Right atrium auricular region (tissue), 2 donors: Measurements from ENCODE around the gene LYPD5. TPM values are rescaled to one million over a fixed set of nuclear protein-coding genes. Genes with fewer than 3 reads are reported as not detected.

Experiments
- DNase-seq: peaks from one replicate; pipeline ENCODE4 v3.0.0-alpha.2; 2019; ENCODE audit warnings: low spot score
- H3K27ac ChIP-seq, 2 donors: fragments of 200-600 bp; sonication (generic); 1 replicate in 1 of 2; 2 replicates in 1 of 2; pipeline ENCODE4 v1.5.1; 2016 to 2019
- H3K27me3 ChIP-seq, 2 donors: fragments of 200-600 bp; sonication (generic); one replicate each; pipeline versions ENCODE4 v1.5.1 to v1.6.0; 2017 to 2019
- H3K36me3 ChIP-seq: fragments of 200-600 bp; sonication (generic); one replicate; pipeline ENCODE4 v1.5.1; 2016
- H3K4me1 ChIP-seq, 2 donors: fragments of 200-600 bp; sonication (generic); one replicate each; pipeline versions ENCODE4 v1.5.1 to v1.6.0; 2017 to 2019
- H3K4me3 ChIP-seq, 2 donors: fragments of 200-600 bp; sonication (generic); 1 replicate in 1 of 2; 2 replicates in 1 of 2; pipeline ENCODE4 v1.5.1; 2017 to 2019; ENCODE audit warnings: mild to moderate bottlenecking in 1 of 2, moderate library complexity in 1 of 2
- H3K9me3 ChIP-seq, 2 donors: fragments of 200-600 bp; sonication (generic); one replicate each; pipeline ENCODE4 v1.5.1; 2019
- total RNA-seq, 2 donors: library from RNA; depleted of rRNA; stranded (reverse); fragments of >200 nt; gene quantifications; one replicate each; pipeline ENCODE4 v1.1.0, GENCODE V29; 2016
- TF ChIP-seq, protein P1 (sequence below), 2 donors: fragments of 200-600 bp; sonication (generic); IDR thresholded peaks; one replicate each; pipeline ENCODE4 v1.5.1; 2019; ENCODE audit warnings: antibody characterized with exemption in 2 of 2

The LYPD5 gene
- total RNA-seq, 2 donors from 2014 or later = 0.63 to 3.9 TPM

DNA sequence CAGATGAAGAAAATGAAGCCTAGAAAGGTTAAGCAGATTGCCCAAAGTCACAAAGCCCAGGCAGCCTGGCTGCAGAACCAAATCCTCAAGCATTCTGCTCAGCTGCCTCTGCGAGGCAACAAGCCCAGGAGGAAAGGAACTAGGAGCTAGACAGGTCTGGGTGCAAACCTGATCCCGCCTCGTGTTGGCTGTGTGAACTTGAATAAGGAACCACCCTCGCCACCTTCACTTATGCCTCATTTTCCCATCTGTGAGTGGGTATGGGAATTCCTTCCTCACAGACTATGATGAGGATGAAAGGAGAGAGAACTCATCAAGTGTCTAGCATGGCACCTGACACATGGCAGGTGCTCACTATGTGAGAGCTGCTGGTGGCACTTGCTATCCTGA, 54.0 kb downstream of the LYPD5 start:
- DNase-seq = no peak
- H3K36me3 ChIP-seq = peaks cover 73% of the 10 kb centered on the region
- peaks cover 0 to 12% of the 10 kb centered on the region in 2 donors for H3K4me1 ChIP-seq
- H3K27me3 ChIP-seq = no peaks in the 10 kb centered on the region
- H3K27ac ChIP-seq = no peak overlapping the region
- H3K9me3 ChIP-seq = no peaks in the 10 kb centered on the region
- no peak overlapping the region for H3K4me3 ChIP-seq
- TF ChIP-seq, protein P1, sequence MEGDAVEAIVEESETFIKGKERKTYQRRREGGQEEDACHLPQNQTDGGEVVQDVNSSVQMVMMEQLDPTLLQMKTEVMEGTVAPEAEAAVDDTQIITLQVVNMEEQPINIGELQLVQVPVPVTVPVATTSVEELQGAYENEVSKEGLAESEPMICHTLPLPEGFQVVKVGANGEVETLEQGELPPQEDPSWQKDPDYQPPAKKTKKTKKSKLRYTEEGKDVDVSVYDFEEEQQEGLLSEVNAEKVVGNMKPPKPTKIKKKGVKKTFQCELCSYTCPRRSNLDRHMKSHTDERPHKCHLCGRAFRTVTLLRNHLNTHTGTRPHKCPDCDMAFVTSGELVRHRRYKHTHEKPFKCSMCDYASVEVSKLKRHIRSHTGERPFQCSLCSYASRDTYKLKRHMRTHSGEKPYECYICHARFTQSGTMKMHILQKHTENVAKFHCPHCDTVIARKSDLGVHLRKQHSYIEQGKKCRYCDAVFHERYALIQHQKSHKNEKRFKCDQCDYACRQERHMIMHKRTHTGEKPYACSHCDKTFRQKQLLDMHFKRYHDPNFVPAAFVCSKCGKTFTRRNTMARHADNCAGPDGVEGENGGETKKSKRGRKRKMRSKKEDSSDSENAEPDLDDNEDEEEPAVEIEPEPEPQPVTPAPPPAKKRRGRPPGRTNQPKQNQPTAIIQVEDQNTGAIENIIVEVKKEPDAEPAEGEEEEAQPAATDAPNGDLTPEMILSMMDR (IDR thresholded peaks at IDR 0.05) = no peak

DNA sequence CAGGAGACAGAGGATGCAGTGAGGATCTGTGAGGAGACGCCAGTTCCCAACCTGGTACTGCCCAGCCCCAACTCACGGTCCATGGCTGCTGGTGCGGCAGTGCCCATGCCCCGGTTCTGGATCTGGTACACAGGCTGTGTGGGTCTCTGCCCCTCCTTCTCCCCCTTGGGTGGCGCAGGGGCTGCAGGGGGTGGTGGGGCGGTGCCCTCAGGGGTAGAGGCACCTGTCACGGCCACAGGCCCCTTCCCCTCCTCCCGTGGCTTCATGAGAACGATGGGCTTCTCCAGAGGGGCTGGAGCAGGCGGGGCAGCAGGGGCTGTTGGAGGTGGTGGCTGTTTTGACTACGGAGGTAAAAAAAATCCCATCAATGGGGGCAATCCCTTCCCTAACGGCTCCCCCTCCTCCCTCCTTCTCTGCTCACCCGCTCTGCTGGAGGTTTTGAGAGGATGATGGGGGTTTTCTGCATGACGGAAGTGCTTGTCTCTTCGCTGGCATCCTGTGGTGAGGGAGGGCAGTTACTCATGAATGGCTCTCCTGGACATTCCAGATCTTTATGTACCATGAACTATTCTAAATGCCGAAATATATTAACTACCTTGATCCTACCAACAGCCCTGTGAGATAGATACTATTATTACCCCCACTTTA, 54.6 kb downstream of the LYPD5 start:
- TF ChIP-seq, protein P1 (IDR thresholded peaks at IDR 0.05) = no peak
- peaks cover 78% of the 10 kb centered on the region for H3K36me3 ChIP-seq
- no peak for DNase-seq

More for the DNA sequence above, 54.6 kb downstream of the LYPD5 start:
- H3K4me3 ChIP-seq = no peak overlapping the region
- no peak overlapping the region for H3K27ac ChIP-seq
- no peaks in the 10 kb centered on the region for H3K9me3 ChIP-seq
- peaks cover 0 to 8% of the 10 kb centered on the region in 2 donors for H3K4me1 ChIP-seq
- no peaks in the 10 kb centered on the region for H3K27me3 ChIP-seq

Other genes with a start within 250 kb of the LYPD5 start
- gene XRCC1, start 226.9 kb downstream of the LYPD5 start, total RNA-seq = 10 to 100 TPM; 14.3 to 14.9 TPM
- 1 to 10 TPM; 1.6 to 4.5 TPM for gene PINLYP, start 226.6 kb downstream of the LYPD5 start, total RNA-seq
- 10 to 100 TPM; 24.7 to 25.9 TPM for gene IRGQ, start 206.3 kb downstream of the LYPD5 start, total RNA-seq
- 10 to 100 TPM in 1 of 2 donors, 1 to 10 TPM in 1; 8.9 to 16.4 TPM for gene ZNF576, start 205.9 kb downstream of the LYPD5 start, total RNA-seq
- under 1 TPM in 1 of 2 donors, not detected in 1; 0.28 TPM for gene SRRM5, start 190.4 kb downstream of the LYPD5 start, total RNA-seq
- 10 to 100 TPM; 23.4 to 25.7 TPM for gene ZNF428, start 182.8 kb downstream of the LYPD5 start, total RNA-seq
- 1 to 10 TPM; 6.6 to 9.6 TPM for gene CADM4, start 162.6 kb downstream of the LYPD5 start, total RNA-seq
- 10 to 100 TPM; 12.9 to 18.4 TPM for gene PLAUR, start 132.3 kb downstream of the LYPD5 start, total RNA-seq
- gene IRGC, start 86.4 kb downstream of the LYPD5 start, total RNA-seq = not detected
- gene SMG9, start 47.5 kb downstream of the LYPD5 start, total RNA-seq = 10 to 100 TPM in 1 of 2 donors, 1 to 10 TPM in 1; 8.0 to 11.0 TPM
- 1 to 10 TPM; 1.3 to 2.0 TPM for gene KCNN4, start 21.5 kb downstream of the LYPD5 start, total RNA-seq
- gene ZNF283, start 24.9 kb upstream of the LYPD5 start, total RNA-seq = 1 to 10 TPM; 4.5 to 6.5 TPM
- gene ZNF404, start 81.5 kb upstream of the LYPD5 start, total RNA-seq = 1 to 10 TPM; 2.6 to 3.3 TPM
- gene ZNF45, start 132.8 kb upstream of the LYPD5 start, total RNA-seq = 1 to 10 TPM; 5.8 to 7.2 TPM
- gene ZNF221, start 148.8 kb upstream of the LYPD5 start, total RNA-seq = 1 to 10 TPM; 3.0 to 4.1 TPM
- gene ZNF155, start 181.7 kb upstream of the LYPD5 start, total RNA-seq = 1 to 10 TPM; 3.4 to 5.7 TPM
- 1 to 10 TPM; 1.6 to 2.1 TPM for gene ZNF230, start 200.5 kb upstream of the LYPD5 start, total RNA-seq
- 1 to 10 TPM; 2.4 to 2.9 TPM for gene ZNF222, start 222.9 kb upstream of the LYPD5 start, total RNA-seq
- 1 to 10 TPM; 4.2 to 5.4 TPM for gene ZNF223, start 249.6 kb upstream of the LYPD5 start, total RNA-seq